HL-60 (cell line): ENCODE results near the gene CDH22.

ENCODE experiments used
- DNase-seq, 2 experiments: peaks; one replicate each; pipeline ENCODE4 v3.0.0-alpha.2; 2010 to 2020; ENCODE audit warnings: low read depth in 1 of 2, low spot score in 1 of 2
- H3K27ac ChIP-seq: fragments of 250-450 bp; sonication (Bioruptor Pico); replicated peaks from 2 replicates; pipeline ENCODE4 v1.5.1; 2020; ENCODE audit warnings: mild to moderate bottlenecking, moderate library complexity
- H3K27me3 ChIP-seq: fragments of 250-450 bp; sonication (Bioruptor Pico); 2 replicates; pipeline ENCODE4 v1.5.1; 2021; ENCODE audit warnings: mild to moderate bottlenecking, moderate library complexity; ENCODE audit not compliant: insufficient read depth, poor library complexity, severe bottlenecking
- H3K4me3 ChIP-seq: replicated peaks from 2 replicates; pipeline ENCODE4 v1.5.1; 2011; ENCODE audit warnings: mild to moderate bottlenecking, control low read depth, low read length; ENCODE audit not compliant: insufficient read depth
- CTCF ChIP-seq: IDR thresholded peaks from one replicate; pipeline ENCODE4 v1.5.1; 2011; ENCODE audit warnings: low read length, control low read depth, inconsistent platforms; ENCODE audit not compliant: insufficient read depth
- GABPA ChIP-seq: IDR thresholded peaks from 2 replicates; pipeline ENCODE4 v1.6.1; 2012; ENCODE audit warnings: low read depth
- POLR2AphosphoS5 ChIP-seq: IDR thresholded peaks from 2 replicates; pipeline ENCODE4 v1.6.1; 2012; ENCODE audit warnings: low read depth
- REST ChIP-seq: IDR thresholded peaks from 2 replicates; pipeline ENCODE4 v1.6.1; 2012; ENCODE audit warnings: low read depth; ENCODE audit not compliant: insufficient replicate concordance
- SPI1 ChIP-seq: IDR thresholded peaks from 2 replicates; pipeline ENCODE4 v1.6.1; 2012; ENCODE audit warnings: low read depth, mild to moderate bottlenecking, borderline replicate concordance

Gene CDH22

GRCh38 chr20:46159101-46159897 lies 149.0 kb downstream of the CDH22 start:
- no peak overlapping the region for H3K27ac ChIP-seq
- TF ChIP-seq GABPA: no peak
- TF ChIP-seq SPI1: no peak
- TF ChIP-seq POLR2AphosphoS5: no peak
- no peak for TF ChIP-seq CTCF
- TF ChIP-seq REST: no peak
- H3K4me3 ChIP-seq: no peak overlapping the region
- no peak for DNase-seq
- no peaks in the 10 kb centered on the region for H3K27me3 ChIP-seq

GRCh38 chr20:46158476-46158987 lies 149.8 kb downstream of the CDH22 start:
- H3K4me3 ChIP-seq: no peak overlapping the region
- TF ChIP-seq POLR2AphosphoS5 (no peak), SPI1 (no peak), CTCF (no peak), GABPA (no peak), REST (no peak)
- DNase-seq: no peak
- H3K27me3 ChIP-seq: no peaks in the 10 kb centered on the region
- no peak overlapping the region for H3K27ac ChIP-seq

- no peak for DNase-seq
- Histone ChIP-seq H3K27ac (no peak overlapping the region), H3K27me3 (no peaks in the 10 kb centered on the region), H3K4me3 (no peak overlapping the region)
- TF ChIP-seq SPI1: no peak
- no peak for TF ChIP-seq REST
- no peak for TF ChIP-seq GABPA
- no peak for TF ChIP-seq CTCF
Measured at GRCh38 chr20:46157625-46158024, 150.7 kb downstream of the CDH22 start.
